Pancreas (tissue), 10 donors: Measurements from ENCODE around the gene C10orf67. TPM values are rescaled to one million over a fixed set of nuclear protein-coding genes. Genes with fewer than 3 reads are reported as not detected.

Experiments used
- ATAC-seq, 4 donors: fragments of 200-7000 bp; cut with Tn5 transposase; one replicate each; pipeline versions ENCODE4 v1.8.0 to v1.9.1; 2020; ENCODE audit warnings: mild to moderate bottlenecking in 4 of 4, moderate library complexity in 4 of 4
- DNase-seq, 6 donors: peaks; one replicate each; pipeline ENCODE4 v3.0.0-alpha.2; 2020
- FAIRE-seq: peaks from 2 replicates; lab custom pipeline; 2012; peaks lifted over from hg19 to GRCh38; lab: Jason Lieb, UNC
- H3K27ac ChIP-seq, 4 donors: fragments of 200-600 bp; sonication (generic); 1 replicate in 3 of 4; 2 replicates in 1 of 4; pipeline versions ENCODE4 v1.5.0 to v1.8.0; 2020
- H3K27me3 ChIP-seq, 4 donors: fragments of 200-600 bp; one replicate each; pipeline ENCODE4 v1.8.0; 2021
- H3K36me3 ChIP-seq, 3 donors: fragments of 200-600 bp; sonication (generic) in 1 of 3; one replicate each; pipeline versions ENCODE4 v1.5.0 to v1.8.0; 2020 to 2021
- H3K4me1 ChIP-seq, 3 donors: fragments of 200-600 bp; one replicate each; pipeline ENCODE4 v1.8.0; 2021
- H3K4me3 ChIP-seq, 4 donors: fragments of 200-600 bp; sonication (generic) in 2 of 4; one replicate each; pipeline versions ENCODE4 v1.5.0 to v1.8.0; 2020 to 2021
- H3K9me3 ChIP-seq, 4 donors: fragments of 200-600 bp; one replicate each; pipeline ENCODE4 v1.8.0; 2021
- CTCF ChIP-seq, 4 donors: fragments of 200-600 bp; sonication (generic) in 3 of 4; IDR thresholded peaks; one replicate each; pipeline versions ENCODE4 v1.5.0 to v1.8.0; 2021; ENCODE audit warnings: antibody characterized with exemption in 4 of 4
- WGBS, 2 donors: extraction: QIAGEN DNeasy Blood & Tissue Kit; methylation state at CpG; one replicate each; pipeline ENCODE4 v1.1.7; 2013; 5-methylcytosine and 5-hydroxymethylcytosine counted together
- intact Hi-C, 3 donors: fragments of 100-400 bp; cut with DNase I; formaldehyde crosslinking; loops; one replicate each; pipeline versions ENCODE4 v1.11.1 to v1.14.2; 2022
- polyA plus RNA-seq, 2 donors: library from polyadenylated mRNA; stranded (reverse); fragments of 200-250 nt; gene quantifications; one replicate each; pipeline ENCODE4 v1.2.3, GENCODE V29; 2013
- total RNA-seq, 6 donors: library from RNA; stranded (reverse); fragmentation: NEBNext Ultra II Directional in 4 of 6; extraction: Animal tissue kit (Norgen Biotek cat#: 25700) in 4 of 6; gene quantifications; one replicate each; pipeline versions ENCODE4 v1.2.1 to v1.2.4, GENCODE V29; 2021 to 2023
- donor health status: healthy with polysubstance abuse.
- donor health status: DM: no; HTN: no; CAD: no; lungs with moderate emphysema.
- donor health status: DM: no; HTN: no; CAD: no.
- donor health status: control.
- donor health status: control.
- donor health status: Bipolar disorder and iron deficiency.
- donor health status: DM: yes; HTN: yes; CAD: no.
- donor health status: DM: no; HTN: no; CAD: no.
- donor health status: DM: no; HTN: no; CAD: no.
- donor health status: DM: yes; HTN: yes; CAD: no.

C10orf67 gene
- total and polyA plus RNA-seq, 8 donors, result 0.02 to 0.16 (median 0.08) TPM; not detected in 3

- Histone ChIP-seq H3K4me3 (no peak overlapping the region), H3K27ac (no peak overlapping the region), H3K4me1 (no peaks in the 10 kb centered on the region), H3K27me3 (no peaks in the 10 kb centered on the region), H3K36me3 (no peaks in the 10 kb centered on the region), H3K9me3 (no peaks in the 10 kb centered on the region)
- ATAC-seq, result no peak
- no peak for DNase-seq
- no peak for FAIRE-seq
- WGBS, 2 donors, result 87 to 95% methylated on average over 4 of the region's 4 CpGs
- TF ChIP-seq CTCF (IDR thresholded peaks at IDR 0.05), result no peak
- intact Hi-C loops, result no loop called here
Measured at GRCh38 chr10:23375366-23375765, 30.8 kb upstream of the C10orf67 start.

- ATAC-seq (no peak), DNase-seq (no peak), FAIRE-seq (no peak)
- Histone ChIP-seq H3K27ac (no peak overlapping the region), H3K36me3 (no peaks in the 10 kb centered on the region), H3K9me3 (no peaks in the 10 kb centered on the region), H3K27me3 (no peaks in the 10 kb centered on the region), H3K4me1 (no peaks in the 10 kb centered on the region), H3K4me3 (no peak overlapping the region)
- intact Hi-C loops, result no loop called here
- WGBS, 2 donors, result 36 to 67% methylated on average over 1 of the region's 1 CpG
- TF ChIP-seq CTCF (IDR thresholded peaks at IDR 0.05), result no peak
Measured at GRCh38 chr10:23373156-23373555, 28.6 kb upstream of the C10orf67 start.

GRCh38 chr10:23371073-23371472 lies 26.5 kb upstream of the C10orf67 start:
- Histone ChIP-seq H3K27me3 (no peaks in the 10 kb centered on the region), H3K27ac (no peak overlapping the region), H3K36me3 (no peaks in the 10 kb centered on the region), H3K9me3 (no peaks in the 10 kb centered on the region), H3K4me1 (no peaks in the 10 kb centered on the region), H3K4me3 (no peak overlapping the region)
- FAIRE-seq, result no peak
- no peak for TF ChIP-seq CTCF (IDR thresholded peaks at IDR 0.05)
- intact Hi-C loops, result no loop called here
- no peak for DNase-seq
- no peak for ATAC-seq
- WGBS, 2 donors, result 53 to 74% methylated on average over 1 of the region's 1 CpG

GRCh38 chr10:23370106-23370505 lies 25.5 kb upstream of the C10orf67 start:
- Histone ChIP-seq H3K9me3 (no peaks in the 10 kb centered on the region), H3K4me1 (no peaks in the 10 kb centered on the region), H3K27me3 (no peaks in the 10 kb centered on the region), H3K27ac (no peak overlapping the region), H3K36me3 (no peaks in the 10 kb centered on the region), H3K4me3 (no peak overlapping the region)
- DNase-seq, result no peak
- TF ChIP-seq CTCF (IDR thresholded peaks at IDR 0.05), result no peak
- WGBS, 2 donors, result 66% methylated on average over 3 of the region's 3 CpGs
- no peak for ATAC-seq
- no peak for FAIRE-seq
- intact Hi-C loops, result no loop called here

GRCh38 chr10:23368816-23369640 lies 24.4 kb upstream of the C10orf67 start:
- no peak overlapping the region for H3K27ac ChIP-seq
- no peaks in the 10 kb centered on the region for H3K4me1 ChIP-seq
- intact Hi-C loops, result no loop called here
- no peak for ATAC-seq
- WGBS, 2 donors, result 39 to 41% methylated on average over 7 of the region's 7 CpGs
- no peaks in the 10 kb centered on the region for H3K36me3 ChIP-seq
- no peaks in the 10 kb centered on the region for H3K27me3 ChIP-seq
- no peak for DNase-seq
- H3K4me3 ChIP-seq, result no peak overlapping the region
- no peak for FAIRE-seq
- no peak for TF ChIP-seq CTCF (IDR thresholded peaks at IDR 0.05)
- no peaks in the 10 kb centered on the region for H3K9me3 ChIP-seq
